ENCODE results near the gene MRE11. TPM values are rescaled to one million over a fixed set of nuclear protein-coding genes. Genes with fewer than 3 reads are reported as not detected.
A peak's percentile ranks its signal among the peaks of the same experiment; 100 is the strongest.

MRE11 gene
- total and polyA plus RNA-seq, 10 of the 15 experiments (the other 5 are each of a cell fraction or from before 2014, with no cell fraction given), result 16.2 to 39.2 (median 26.9) TPM

DNA sequence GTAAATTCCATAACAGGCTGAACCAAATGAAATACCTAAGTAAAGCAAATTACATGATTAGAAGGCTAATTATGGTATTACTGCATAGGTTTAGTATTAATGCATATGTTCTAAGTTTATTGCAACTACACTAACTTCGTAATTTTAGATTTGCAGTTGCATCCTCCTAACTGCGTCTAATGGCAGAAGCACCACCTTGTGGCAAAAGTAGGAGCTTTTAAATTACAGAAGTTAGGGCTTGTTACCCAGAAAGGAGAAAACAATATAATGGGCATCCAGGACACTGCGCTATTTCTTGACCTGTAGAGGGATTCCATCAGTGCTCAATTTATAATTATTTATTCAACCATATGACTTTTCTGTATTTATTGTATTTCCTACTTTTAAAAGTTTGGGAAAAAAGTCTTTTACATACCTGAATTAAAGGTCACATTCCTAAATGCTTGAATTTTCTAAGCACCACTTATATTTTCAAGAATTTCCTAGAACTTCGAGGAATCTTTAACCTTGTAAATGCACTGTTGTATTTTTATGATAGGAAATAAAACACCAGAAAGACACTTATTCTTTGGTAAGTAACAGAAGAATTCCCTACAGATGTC lies 76.2 kb downstream of the MRE11 start (continued):
- TF ChIP-seq, protein P1, sequence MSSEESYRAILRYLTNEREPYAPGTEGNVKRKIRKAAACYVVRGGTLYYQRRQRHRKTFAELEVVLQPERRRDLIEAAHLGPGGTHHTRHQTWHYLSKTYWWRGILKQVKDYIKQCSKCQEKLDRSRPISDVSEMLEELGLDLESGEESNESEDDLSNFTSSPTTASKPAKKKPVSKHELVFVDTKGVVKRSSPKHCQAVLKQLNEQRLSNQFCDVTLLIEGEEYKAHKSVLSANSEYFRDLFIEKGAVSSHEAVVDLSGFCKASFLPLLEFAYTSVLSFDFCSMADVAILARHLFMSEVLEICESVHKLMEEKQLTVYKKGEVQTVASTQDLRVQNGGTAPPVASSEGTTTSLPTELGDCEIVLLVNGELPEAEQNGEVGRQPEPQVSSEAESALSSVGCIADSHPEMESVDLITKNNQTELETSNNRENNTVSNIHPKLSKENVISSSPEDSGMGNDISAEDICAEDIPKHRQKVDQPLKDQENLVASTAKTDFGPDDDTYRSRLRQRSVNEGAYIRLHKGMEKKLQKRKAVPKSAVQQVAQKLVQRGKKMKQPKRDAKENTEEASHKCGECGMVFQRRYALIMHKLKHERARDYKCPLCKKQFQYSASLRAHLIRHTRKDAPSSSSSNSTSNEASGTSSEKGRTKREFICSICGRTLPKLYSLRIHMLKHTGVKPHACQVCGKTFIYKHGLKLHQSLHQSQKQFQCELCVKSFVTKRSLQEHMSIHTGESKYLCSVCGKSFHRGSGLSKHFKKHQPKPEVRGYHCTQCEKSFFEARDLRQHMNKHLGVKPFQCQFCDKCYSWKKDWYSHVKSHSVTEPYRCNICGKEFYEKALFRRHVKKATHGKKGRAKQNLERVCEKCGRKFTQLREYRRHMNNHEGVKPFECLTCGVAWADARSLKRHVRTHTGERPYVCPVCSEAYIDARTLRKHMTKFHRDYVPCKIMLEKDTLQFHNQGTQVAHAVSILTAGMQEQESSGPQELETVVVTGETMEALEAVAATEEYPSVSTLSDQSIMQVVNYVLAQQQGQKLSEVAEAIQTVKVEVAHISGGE (CRISPR knock-in tag; IDR thresholded peaks at IDR 0.05), result no peak
- TF ChIP-seq, protein P2, sequence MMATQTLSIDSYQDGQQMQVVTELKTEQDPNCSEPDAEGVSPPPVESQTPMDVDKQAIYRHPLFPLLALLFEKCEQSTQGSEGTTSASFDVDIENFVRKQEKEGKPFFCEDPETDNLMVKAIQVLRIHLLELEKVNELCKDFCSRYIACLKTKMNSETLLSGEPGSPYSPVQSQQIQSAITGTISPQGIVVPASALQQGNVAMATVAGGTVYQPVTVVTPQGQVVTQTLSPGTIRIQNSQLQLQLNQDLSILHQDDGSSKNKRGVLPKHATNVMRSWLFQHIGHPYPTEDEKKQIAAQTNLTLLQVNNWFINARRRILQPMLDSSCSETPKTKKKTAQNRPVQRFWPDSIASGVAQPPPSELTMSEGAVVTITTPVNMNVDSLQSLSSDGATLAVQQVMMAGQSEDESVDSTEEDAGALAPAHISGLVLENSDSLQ (IDR thresholded peaks at IDR 0.05), result no peak
- TF ChIP-seq SRF (IDR thresholded peaks at IDR 0.05; ENCODE audit: low read depth in 2 of 2, low read length in 2 of 2) (no peak), IKZF1 (conservative IDR thresholded peaks at IDR 0.05) (no peak), RAD21 (IDR thresholded peaks at IDR 0.05; ENCODE audit: insufficient read depth, low read depth, low read length) (peak; percentile 74), SPI1 (IDR thresholded peaks at IDR 0.05; ENCODE audit: borderline replicate concordance, insufficient read depth, low read depth, low read length) (no peak), BACH1 (IDR thresholded peaks at IDR 0.05; ENCODE audit: borderline replicate concordance) (no peak), NBN (IDR thresholded peaks at IDR 0.05) (no peak), MYC (IDR thresholded peaks at IDR 0.05; ENCODE audit: insufficient read depth, insufficient read length, insufficient replicate concordance, low read length, severe bottlenecking) (no peak), SIX5 (IDR thresholded peaks at IDR 0.05; ENCODE audit: low read depth, low read length, severe bottlenecking) (no peak), POLR2A (IDR thresholded peaks at IDR 0.05; ENCODE audit: low read depth, low read length) (no peak), RCOR1 (conservative IDR thresholded peaks at IDR 0.05; ENCODE audit: low read depth, low read length) (no peak)
- TF ChIP-seq, protein P3, sequence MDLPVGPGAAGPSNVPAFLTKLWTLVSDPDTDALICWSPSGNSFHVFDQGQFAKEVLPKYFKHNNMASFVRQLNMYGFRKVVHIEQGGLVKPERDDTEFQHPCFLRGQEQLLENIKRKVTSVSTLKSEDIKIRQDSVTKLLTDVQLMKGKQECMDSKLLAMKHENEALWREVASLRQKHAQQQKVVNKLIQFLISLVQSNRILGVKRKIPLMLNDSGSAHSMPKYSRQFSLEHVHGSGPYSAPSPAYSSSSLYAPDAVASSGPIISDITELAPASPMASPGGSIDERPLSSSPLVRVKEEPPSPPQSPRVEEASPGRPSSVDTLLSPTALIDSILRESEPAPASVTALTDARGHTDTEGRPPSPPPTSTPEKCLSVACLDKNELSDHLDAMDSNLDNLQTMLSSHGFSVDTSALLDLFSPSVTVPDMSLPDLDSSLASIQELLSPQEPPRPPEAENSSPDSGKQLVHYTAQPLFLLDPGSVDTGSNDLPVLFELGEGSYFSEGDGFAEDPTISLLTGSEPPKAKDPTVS (IDR thresholded peaks at IDR 0.05; ENCODE audit: low read depth, low read length), result no peak
- TF ChIP-seq, protein P4, sequence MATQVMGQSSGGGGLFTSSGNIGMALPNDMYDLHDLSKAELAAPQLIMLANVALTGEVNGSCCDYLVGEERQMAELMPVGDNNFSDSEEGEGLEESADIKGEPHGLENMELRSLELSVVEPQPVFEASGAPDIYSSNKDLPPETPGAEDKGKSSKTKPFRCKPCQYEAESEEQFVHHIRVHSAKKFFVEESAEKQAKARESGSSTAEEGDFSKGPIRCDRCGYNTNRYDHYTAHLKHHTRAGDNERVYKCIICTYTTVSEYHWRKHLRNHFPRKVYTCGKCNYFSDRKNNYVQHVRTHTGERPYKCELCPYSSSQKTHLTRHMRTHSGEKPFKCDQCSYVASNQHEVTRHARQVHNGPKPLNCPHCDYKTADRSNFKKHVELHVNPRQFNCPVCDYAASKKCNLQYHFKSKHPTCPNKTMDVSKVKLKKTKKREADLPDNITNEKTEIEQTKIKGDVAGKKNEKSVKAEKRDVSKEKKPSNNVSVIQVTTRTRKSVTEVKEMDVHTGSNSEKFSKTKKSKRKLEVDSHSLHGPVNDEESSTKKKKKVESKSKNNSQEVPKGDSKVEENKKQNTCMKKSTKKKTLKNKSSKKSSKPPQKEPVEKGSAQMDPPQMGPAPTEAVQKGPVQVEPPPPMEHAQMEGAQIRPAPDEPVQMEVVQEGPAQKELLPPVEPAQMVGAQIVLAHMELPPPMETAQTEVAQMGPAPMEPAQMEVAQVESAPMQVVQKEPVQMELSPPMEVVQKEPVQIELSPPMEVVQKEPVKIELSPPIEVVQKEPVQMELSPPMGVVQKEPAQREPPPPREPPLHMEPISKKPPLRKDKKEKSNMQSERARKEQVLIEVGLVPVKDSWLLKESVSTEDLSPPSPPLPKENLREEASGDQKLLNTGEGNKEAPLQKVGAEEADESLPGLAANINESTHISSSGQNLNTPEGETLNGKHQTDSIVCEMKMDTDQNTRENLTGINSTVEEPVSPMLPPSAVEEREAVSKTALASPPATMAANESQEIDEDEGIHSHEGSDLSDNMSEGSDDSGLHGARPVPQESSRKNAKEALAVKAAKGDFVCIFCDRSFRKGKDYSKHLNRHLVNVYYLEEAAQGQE (IDR thresholded peaks at IDR 0.05; ENCODE audit: low read depth, low read length), result no peak
- TF ChIP-seq, protein P5, sequence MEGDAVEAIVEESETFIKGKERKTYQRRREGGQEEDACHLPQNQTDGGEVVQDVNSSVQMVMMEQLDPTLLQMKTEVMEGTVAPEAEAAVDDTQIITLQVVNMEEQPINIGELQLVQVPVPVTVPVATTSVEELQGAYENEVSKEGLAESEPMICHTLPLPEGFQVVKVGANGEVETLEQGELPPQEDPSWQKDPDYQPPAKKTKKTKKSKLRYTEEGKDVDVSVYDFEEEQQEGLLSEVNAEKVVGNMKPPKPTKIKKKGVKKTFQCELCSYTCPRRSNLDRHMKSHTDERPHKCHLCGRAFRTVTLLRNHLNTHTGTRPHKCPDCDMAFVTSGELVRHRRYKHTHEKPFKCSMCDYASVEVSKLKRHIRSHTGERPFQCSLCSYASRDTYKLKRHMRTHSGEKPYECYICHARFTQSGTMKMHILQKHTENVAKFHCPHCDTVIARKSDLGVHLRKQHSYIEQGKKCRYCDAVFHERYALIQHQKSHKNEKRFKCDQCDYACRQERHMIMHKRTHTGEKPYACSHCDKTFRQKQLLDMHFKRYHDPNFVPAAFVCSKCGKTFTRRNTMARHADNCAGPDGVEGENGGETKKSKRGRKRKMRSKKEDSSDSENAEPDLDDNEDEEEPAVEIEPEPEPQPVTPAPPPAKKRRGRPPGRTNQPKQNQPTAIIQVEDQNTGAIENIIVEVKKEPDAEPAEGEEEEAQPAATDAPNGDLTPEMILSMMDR (IDR thresholded peaks at IDR 0.05 in 2 of 3, conservative IDR thresholded peaks at IDR 0.05 in 1 of 3; ENCODE audit: control insufficient read depth in 2 of 3, extremely low read depth in 1 of 3, insufficient read depth in 1 of 3, low read depth in 3 of 3, low read length in 3 of 3), result peak in 2 of 3 experiments; percentile 24 to 25; a peak in 3 of 6 replicates
- TF ChIP-seq, protein P6, sequence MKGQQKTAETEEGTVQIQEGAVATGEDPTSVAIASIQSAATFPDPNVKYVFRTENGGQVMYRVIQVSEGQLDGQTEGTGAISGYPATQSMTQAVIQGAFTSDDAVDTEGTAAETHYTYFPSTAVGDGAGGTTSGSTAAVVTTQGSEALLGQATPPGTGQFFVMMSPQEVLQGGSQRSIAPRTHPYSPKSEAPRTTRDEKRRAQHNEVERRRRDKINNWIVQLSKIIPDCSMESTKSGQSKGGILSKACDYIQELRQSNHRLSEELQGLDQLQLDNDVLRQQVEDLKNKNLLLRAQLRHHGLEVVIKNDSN (IDR thresholded peaks at IDR 0.05; ENCODE audit: borderline replicate concordance, extremely low read length, insufficient read depth, low read depth, low read length), result no peak
